OCI-LY3 (cell line): Measurements from ENCODE around the gene BORCS5.

Experiments
- H2AFZ ChIP-seq: fragments of 200-600, 300-600 bp; shearing (Covaris generic); 2 replicates; pipeline ENCODE4 v1.6.0; 2014; ENCODE audit warnings: antibody characterized with exemption, low read depth, low read length
- H3K27ac ChIP-seq: fragments of 200-600, 300-600 bp; sonication (generic); 2 replicates; pipeline ENCODE4 v1.5.1; 2014; ENCODE audit warnings: mild to moderate bottlenecking, low read length, moderate library complexity, mixed read lengths
- H3K27me3 ChIP-seq: fragments of 200-600, 300-600 bp; sonication (generic); 2 replicates; pipeline ENCODE4 v1.6.1; 2014; ENCODE audit warnings: low read depth, low read length, mixed read lengths
- H3K36me3 ChIP-seq: fragments of 200-600, 300-600 bp; sonication (generic); replicated peaks from 2 replicates; pipeline ENCODE3; 2014; ENCODE audit warnings: low read depth, low read length, mixed read lengths
- H3K4me1 ChIP-seq: fragments of 300-600, 200-600 bp; sonication (generic); 2 replicates; pipeline ENCODE4 v1.6.1; 2014; ENCODE audit warnings: low read length, mixed read lengths
- H3K4me2 ChIP-seq: fragments of 200-600, 300-600 bp; sonication (generic); 2 replicates; pipeline ENCODE4 v1.6.1; 2014; ENCODE audit warnings: low read length, mixed read lengths
- H3K4me3 ChIP-seq: fragments of 300-600, 200-600 bp; sonication (generic); 2 replicates; pipeline ENCODE4 v1.5.1; 2014; ENCODE audit warnings: antibody characterized with exemption, mild to moderate bottlenecking, low read length, moderate library complexity
- H3K79me2 ChIP-seq: fragments of 300-600, 200-600 bp; shearing (Covaris generic); 2 replicates; pipeline ENCODE4 v1.6.1; 2014; ENCODE audit warnings: mild to moderate bottlenecking, low read length, mixed read lengths
- H3K9ac ChIP-seq: fragments of 300-600, 200-600 bp; shearing (Covaris generic); 2 replicates; pipeline ENCODE4 v1.6.0; 2014; ENCODE audit warnings: mild to moderate bottlenecking, low read length, moderate library complexity
- H3K9me3 ChIP-seq: fragments of 200-600, 300-600 bp; shearing (Covaris generic); 2 replicates; pipeline ENCODE4 v1.6.1; 2014; ENCODE audit warnings: low read length, mixed read lengths; ENCODE audit not compliant: insufficient read depth
- H4K20me1 ChIP-seq: fragments of 200-600, 300-600 bp; sonication (generic); 2 replicates; pipeline ENCODE4 v1.6.1; 2016; ENCODE audit warnings: low read length, mixed read lengths; ENCODE audit not compliant: insufficient read depth
- CTCF ChIP-seq: fragments of 200-600, 300-600 bp; sonication (generic); IDR thresholded peaks from 2 replicates; pipeline ENCODE4 v1.5.1; 2014; ENCODE audit warnings: antibody characterized with exemption, low read length, low read depth
- EZH2phosphoT487 ChIP-seq: fragments of 200-600 bp; shearing (Covaris generic); IDR thresholded peaks from 2 replicates; pipeline ENCODE4 v1.6.1; 2018; ENCODE audit warnings: antibody characterized with exemption, mixed run types, low read depth

Gene BORCS5

GRCh38 chr12:12331244-12331771 lies 25.6 kb upstream of the BORCS5 start:
- Histone ChIP-seq H4K20me1 (no peaks in the 10 kb centered on the region), H2AFZ (no peak overlapping the region), H3K4me1 (peaks cover 12% of the 10 kb centered on the region), H3K4me2 (no peak overlapping the region), H3K9me3 (no peaks in the 10 kb centered on the region), H3K27me3 (peaks cover 20% of the 10 kb centered on the region), H3K36me3 (no peaks in the 10 kb centered on the region), H3K9ac (no peak overlapping the region), H3K27ac (no peak overlapping the region), H3K79me2 (no peaks in the 10 kb centered on the region), H3K4me3 (no peak overlapping the region)
- TF ChIP-seq EZH2phosphoT487 (no peak), CTCF (no peak)

GRCh38 chr12:12331896-12332295 lies 25.0 kb upstream of the BORCS5 start:
- H3K79me2 ChIP-seq = no peaks in the 10 kb centered on the region

GRCh38 chr12:12333407-12334366 lies 23.2 kb upstream of the BORCS5 start:
- Histone ChIP-seq H4K20me1 (no peaks in the 10 kb centered on the region), H3K27ac (no peak overlapping the region), H3K79me2 (no peaks in the 10 kb centered on the region), H2AFZ (peak overlapping the region; percentile 81; the same call in 1 of the 2 replicates), H3K36me3 (no peaks in the 10 kb centered on the region), H3K9ac (no peak overlapping the region), H3K4me2 (peak overlapping the region; percentile 63), H3K4me1 (peaks cover 9% of the 10 kb centered on the region), H3K9me3 (no peaks in the 10 kb centered on the region), H3K4me3 (no peak overlapping the region), H3K27me3 (peaks cover 20% of the 10 kb centered on the region)
- no peak for TF ChIP-seq EZH2phosphoT487
- TF ChIP-seq CTCF = no peak

More at GRCh38 chr12:12331896-12332295, 25.0 kb upstream of the BORCS5 start:
- Histone ChIP-seq H3K27ac (no peak overlapping the region), H3K4me2 (no peak overlapping the region), H3K4me3 (no peak overlapping the region), H3K36me3 (no peaks in the 10 kb centered on the region), H3K9me3 (no peaks in the 10 kb centered on the region), H4K20me1 (no peaks in the 10 kb centered on the region), H2AFZ (no peak overlapping the region), H3K4me1 (peaks cover 12% of the 10 kb centered on the region), H3K9ac (no peak overlapping the region), H3K27me3 (peaks cover 20% of the 10 kb centered on the region)
- TF ChIP-seq EZH2phosphoT487 (no peak), CTCF (no peak)

- TF ChIP-seq CTCF (peak; percentile 89), EZH2phosphoT487 (no peak)
- H3K9ac ChIP-seq = no peak overlapping the region
Measured at GRCh38 chr12:12334367-12335040, 22.4 kb upstream of the BORCS5 start.

More at GRCh38 chr12:12334367-12335040, 22.4 kb upstream of the BORCS5 start:
- Histone ChIP-seq H3K79me2 (no peaks in the 10 kb centered on the region), H3K4me2 (peak overlapping the region; percentile 63), H3K27ac (no peak overlapping the region), H3K4me1 (peaks cover 9% of the 10 kb centered on the region), H3K27me3 (peaks cover 20% of the 10 kb centered on the region), H3K36me3 (no peaks in the 10 kb centered on the region), H3K9me3 (no peaks in the 10 kb centered on the region), H4K20me1 (no peaks in the 10 kb centered on the region), H2AFZ (peak overlapping the region; percentile 81; the same call in 1 of the 2 replicates), H3K4me3 (no peak overlapping the region)
